Smooth muscle cell (in vitro differentiated cells): ENCODE results near the gene ATF7. TPM values are rescaled to one million over a fixed set of nuclear protein-coding genes. Genes with fewer than 3 reads are reported as not detected.
A peak's percentile ranks its signal among the peaks of the same experiment; 100 is the strongest.

ENCODE experiments used
- DNase-seq: peaks from one replicate; lab custom pipeline; 2025; ENCODE audit not compliant: unreplicated experiment; lab: John Stamatoyannopoulos, UW
- H2AFZ ChIP-seq: fragments of 200-600 bp; sonication (generic); 2 replicates; pipeline ENCODE4 v1.6.0; 2016; ENCODE audit warnings: antibody characterized with exemption, low read depth, mild to moderate bottlenecking
- H3F3A ChIP-seq: fragments of 200-600 bp; sonication (generic); 2 replicates; pipeline ENCODE4 v1.6.0; 2017; ENCODE audit warnings: antibody characterized with exemption, low read depth
- H3K27ac ChIP-seq: fragments of 200-600 bp; sonication (generic); 2 replicates; pipeline ENCODE4 v1.5.1; 2016; ENCODE audit warnings: low read depth, mild to moderate bottlenecking
- H3K27me3 ChIP-seq: fragments of 200-600 bp; sonication (generic); 2 replicates; pipeline ENCODE4 v1.6.1; 2016; ENCODE audit warnings: low read depth, mild to moderate bottlenecking
- H3K36me3 ChIP-seq: fragments of 200-600 bp; sonication (generic); 2 replicates; pipeline ENCODE4 v1.5.1; 2016; ENCODE audit warnings: low read depth
- H3K4me1 ChIP-seq: fragments of 200-600 bp; sonication (generic); 2 replicates; pipeline ENCODE4 v1.5.1; 2016; ENCODE audit warnings: low read depth
- H3K4me2 ChIP-seq: fragments of 200-600 bp; sonication (generic); 2 replicates; pipeline ENCODE4 v1.6.0; 2016; ENCODE audit warnings: mild to moderate bottlenecking
- H3K4me3 ChIP-seq: fragments of 200-600 bp; sonication (generic); 2 replicates; pipeline ENCODE4 v1.5.1; 2016; ENCODE audit warnings: mild to moderate bottlenecking
- H3K79me2 ChIP-seq: fragments of 200-600 bp; sonication (generic); 2 replicates; pipeline ENCODE4 v1.6.0; 2016; ENCODE audit warnings: low read depth, mild to moderate bottlenecking
- H3K9ac ChIP-seq: fragments of 200-600 bp; sonication (generic); 2 replicates; pipeline ENCODE4 v1.6.0; 2016; ENCODE audit warnings: low read depth
- H3K9me3 ChIP-seq: fragments of 200-600 bp; sonication (generic); replicated peaks from 2 replicates; pipeline ENCODE4 v1.5.1; 2016; ENCODE audit warnings: low read depth
- H4K20me1 ChIP-seq: fragments of 200-600 bp; sonication (generic); 2 replicates; pipeline ENCODE4 v1.6.0; 2016; ENCODE audit warnings: low read depth
- CTCF ChIP-seq: fragments of 200-600 bp; sonication (generic); IDR thresholded peaks from 2 replicates; pipeline ENCODE4 v1.5.1; 2017; ENCODE audit warnings: borderline replicate concordance, mild to moderate bottlenecking, antibody characterized with exemption; ENCODE audit not compliant: insufficient read depth, poor library complexity, severe bottlenecking
- WGBS: methylation state at CpG from one replicate; pipeline ENCODE4 v1.1.7; 2016; ENCODE audit warnings: low lambda C conversion rate; 5-methylcytosine and 5-hydroxymethylcytosine counted together
- polyA plus RNA-seq: library from polyadenylated mRNA; unstranded; fragments of >200 nt; fragmentation: Nextera tagmentation; extraction: Ambion mirVana; gene quantifications from 2 replicates; pipeline ENCODE4 v1.2.1, GENCODE V29; 2016
- total RNA-seq: library from RNA; depleted of rRNA; stranded (reverse); fragments of >200 nt; gene quantifications from 2 replicates; pipeline ENCODE4 v1.2.3, GENCODE V29; 2014

Gene ATF7
- total and polyA plus RNA-seq, 2 experiments from 2014 or later, result 15.2 to 28.5 TPM

- Histone ChIP-seq H3K27me3 (no peaks in the 10 kb centered on the region), H3K79me2 (peaks cover 79% of the 10 kb centered on the region), H3K4me1 (peaks cover 15% of the 10 kb centered on the region), H4K20me1 (peaks cover 99% of the 10 kb centered on the region), H3K9ac (no peak overlapping the region), H3K4me3 (no peak overlapping the region), H2AFZ (no peak overlapping the region), H3K36me3 (peaks cover 35% of the 10 kb centered on the region), H3K27ac (peak overlapping the region; percentile 15), H3K4me2 (no peak overlapping the region), H3K9me3 (no peaks in the 10 kb centered on the region), H3F3A (peaks cover 69% of the 10 kb centered on the region)
- no peak for DNase-seq
- 83% methylated on average over 2 of the region's 2 CpGs for WGBS
- no peak for TF ChIP-seq CTCF
Observed at GRCh38 chr12:53474077-53474476, 152.1 kb downstream of the ATF7 start.

GRCh38 chr12:53472056-53472582 is 154.1 kb downstream of the ATF7 start:
- Histone ChIP-seq H3K27ac (peak overlapping the region; percentile 17), H2AFZ (no peak overlapping the region), H4K20me1 (peaks cover 99% of the 10 kb centered on the region), H3K4me1 (peaks cover 15% of the 10 kb centered on the region), H3F3A (peaks cover 66% of the 10 kb centered on the region), H3K9ac (no peak overlapping the region), H3K79me2 (peaks cover 94% of the 10 kb centered on the region), H3K4me3 (no peak overlapping the region), H3K36me3 (peaks cover 52% of the 10 kb centered on the region), H3K27me3 (no peaks in the 10 kb centered on the region), H3K4me2 (no peak overlapping the region), H3K9me3 (no peaks in the 10 kb centered on the region)
- no peak for TF ChIP-seq CTCF
- no peak for DNase-seq
- 95% methylated on average over 1 of the region's 1 CpG for WGBS

GRCh38 chr12:53468282-53468681 is 157.9 kb downstream of the ATF7 start:
- peaks cover 99% of the 10 kb centered on the region for H4K20me1 ChIP-seq
- no peak overlapping the region for H3K4me2 ChIP-seq
- peaks cover 9% of the 10 kb centered on the region for H3K4me1 ChIP-seq
- no peak for DNase-seq
- no peak overlapping the region for H3K27ac ChIP-seq
- H3K36me3 ChIP-seq, result peaks cover 53% of the 10 kb centered on the region
- no peak overlapping the region for H3K4me3 ChIP-seq
- peaks cover 95% of the 10 kb centered on the region for H3K79me2 ChIP-seq
- TF ChIP-seq CTCF, result no peak
- peaks cover 61% of the 10 kb centered on the region for H3F3A ChIP-seq
- H3K9me3 ChIP-seq, result no peaks in the 10 kb centered on the region
- no peak overlapping the region for H2AFZ ChIP-seq
- no peaks in the 10 kb centered on the region for H3K27me3 ChIP-seq
- no peak overlapping the region for H3K9ac ChIP-seq
- WGBS, result 93% methylated on average over 1 of the region's 1 CpG

- 96% methylated on average over 2 of the region's 2 CpGs for WGBS
- no peak overlapping the region for H3K9ac ChIP-seq
- no peak overlapping the region for H3K27ac ChIP-seq
- H3K27me3 ChIP-seq, result no peaks in the 10 kb centered on the region
- no peak overlapping the region for H3K4me2 ChIP-seq
- H3K4me1 ChIP-seq, result peaks cover 9% of the 10 kb centered on the region
- no peak for TF ChIP-seq CTCF
- H3K4me3 ChIP-seq, result no peak overlapping the region
- H4K20me1 ChIP-seq, result peaks cover 99% of the 10 kb centered on the region
- DNase-seq, result no peak
- H3K79me2 ChIP-seq, result peaks cover 95% of the 10 kb centered on the region
- no peaks in the 10 kb centered on the region for H3K9me3 ChIP-seq
- no peak overlapping the region for H2AFZ ChIP-seq
- peaks cover 57% of the 10 kb centered on the region for H3K36me3 ChIP-seq
- peaks cover 61% of the 10 kb centered on the region for H3F3A ChIP-seq
Observed at GRCh38 chr12:53467880-53468279, 158.3 kb downstream of the ATF7 start.
